ENCODE measurements around the gene RPLP1. TPM values are rescaled to one million over a fixed set of nuclear protein-coding genes. Genes with fewer than 3 reads are reported as not detected.

The RPLP1 gene
- total and polyA plus RNA-seq, 2 of the 8 experiments (the other 6 are each of a cell fraction or from before 2014, with no cell fraction given), result 2,089 to 4,387 TPM

- H3K4me2 ChIP-seq (ENCODE audit: insufficient read depth in 1 of 2, low read depth in 2 of 2, low read length in 2 of 2), result no peak overlapping the region
- H3K9ac ChIP-seq (replicated peaks in 1 of 4; ENCODE audit: extremely low read depth in 1 of 4, low read depth in 3 of 4, low read length in 3 of 4), result no peak overlapping the region
- H2BK5ac ChIP-seq (ENCODE audit: low read depth, low read length), result no peak overlapping the region
- no peak overlapping the region for H2BK12ac ChIP-seq (ENCODE audit: low read depth, low read length)
- no peak overlapping the region for H2AK5ac ChIP-seq (ENCODE audit: low read depth, low read length)
- no peak overlapping the region for H3K18ac ChIP-seq (ENCODE audit: extremely low read depth, low read length)
- H3K14ac ChIP-seq (ENCODE audit: insufficient read length), result no peak overlapping the region
- ChIA-PET POLR2A (ENCODE audit: partially characterized antibody) (interaction anchor here (1.6 kb wide), 1 partner anchor 9 kb away, joined by 8 read pairs; the partner anchor contains the start of gene KIF23), CTCF (ENCODE audit: partially characterized antibody) (interaction anchor here (0.6 to 6.8 kb wide), 5 partner anchors 11 to 372 kb away, joined by 3 to 32 read pairs (median 3); no protein-coding TSS in a partner anchor)
- TF ChIP-seq TEAD4 (IDR thresholded peaks at IDR 0.05; ENCODE audit: low read depth, low read length), result no peak
- no peak for TF ChIP-seq FOSL1 (IDR thresholded peaks at IDR 0.05; ENCODE audit: insufficient read depth, low read depth, low read length)
- TF ChIP-seq E2F6 (IDR thresholded peaks at IDR 0.05), result no peak
- no peak for TF ChIP-seq CBX8 (IDR thresholded peaks at IDR 0.05; ENCODE audit: borderline replicate concordance, low read depth, low read length)
- TF ChIP-seq NANOG (IDR thresholded peaks at IDR 0.05; ENCODE audit: insufficient read depth, low read depth, low read length, poor library complexity, severe bottlenecking), result no peak
- TF ChIP-seq ASH2L (IDR thresholded peaks at IDR 0.05; ENCODE audit: low read length), result no peak
- no peak for TF ChIP-seq SAP30 (IDR thresholded peaks at IDR 0.05; ENCODE audit: insufficient read depth, insufficient replicate concordance, low read length)
- TF ChIP-seq RXRA (IDR thresholded peaks at IDR 0.05; ENCODE audit: insufficient read depth, low read depth, low read length), result no peak
- TF ChIP-seq CHD2 (IDR thresholded peaks at IDR 0.05; ENCODE audit: low read length), result no peak
- no peak for TF ChIP-seq TBP (IDR thresholded peaks at IDR 0.05; ENCODE audit: low read depth, low read length)
- no peak for TF ChIP-seq ATF3 (IDR thresholded peaks at IDR 0.05; ENCODE audit: insufficient read depth, low read depth, low read length)
- TF ChIP-seq RAD21 (IDR thresholded peaks at IDR 0.05 in 1 of 2, conservative IDR thresholded peaks at IDR 0.05 in 1 of 2; ENCODE audit: low read depth in 2 of 2, low read length in 2 of 2), result no peak
- H3K36me3 ChIP-seq (ENCODE audit: control insufficient read depth in 2 of 4, insufficient read depth in 4 of 4, low read length in 3 of 4), result no peaks in the 10 kb centered on the region
- H4K8ac ChIP-seq (ENCODE audit: extremely low read depth, insufficient read depth, low read length), result no peak overlapping the region
- H2BK15ac ChIP-seq (ENCODE audit: low read length), result no peak overlapping the region
- H3K23ac ChIP-seq (ENCODE audit: insufficient read length), result no peak overlapping the region
- no peak overlapping the region for H3K27ac ChIP-seq (ENCODE audit: low read depth, low read length)
- no peak for FAIRE-seq
- H3K4ac ChIP-seq (replicated peaks; ENCODE audit: insufficient read length, low read depth, low read length), result no peak overlapping the region
- DNase-seq (ENCODE audit: low read depth in 1 of 2, low spot score in 2 of 2), result no peak
- no peaks in the 10 kb centered on the region for H4K20me1 ChIP-seq (replicated peaks in 1 of 2; ENCODE audit: control insufficient read depth in 1 of 2, insufficient read depth in 2 of 2, low read length in 2 of 2)
- H4K5ac ChIP-seq (ENCODE audit: insufficient read length, low read depth, low read length), result no peak overlapping the region
- H3K27me3 ChIP-seq (replicated peaks in 1 of 4; ENCODE audit: control insufficient read depth in 3 of 4, extremely low read depth in 1 of 4, insufficient read depth in 3 of 4, low read length in 3 of 4), result no peaks in the 10 kb centered on the region
- no peaks in the 10 kb centered on the region for H3K79me1 ChIP-seq (ENCODE audit: low read depth, low read length)
- H3K23me2 ChIP-seq (ENCODE audit: low read depth, low read length), result no peaks in the 10 kb centered on the region
- no peaks in the 10 kb centered on the region for H3K79me2 ChIP-seq (ENCODE audit: control insufficient read depth in 1 of 2, insufficient read depth in 2 of 2, low read length in 2 of 2)
- no peak overlapping the region for H3K4me3 ChIP-seq (ENCODE audit: extremely low read depth in 1 of 4, insufficient read depth in 2 of 4, low read depth in 3 of 4, low read length in 4 of 4)
- no peak overlapping the region for H2BK20ac ChIP-seq (ENCODE audit: low read length)
- H2AFZ ChIP-seq (ENCODE audit: low read length), result no peak overlapping the region
- no peaks in the 10 kb centered on the region for H3K9me3 ChIP-seq (ENCODE audit: insufficient read depth in 2 of 2, low read depth in 1 of 2, low read length in 1 of 2)
- no peaks in the 10 kb centered on the region for H3K4me1 ChIP-seq (replicated peaks in 1 of 4; ENCODE audit: control insufficient read depth in 3 of 4, insufficient read depth in 4 of 4, low read length in 3 of 4)
- H4K91ac ChIP-seq (replicated peaks; ENCODE audit: insufficient read length, low read length), result no peak overlapping the region
- WGBS, 2 experiments (ENCODE audit: extremely low coverage in 1 of 2, insufficient coverage in 1 of 2, insufficient read length in 1 of 2, insufficient replicate concordance in 2 of 2, low coverage in 1 of 2, low lambda C conversion rate in 2 of 2, missing lambda C conversion rate in 1 of 2), result 60% methylated on average over 3 of the region's 3 CpGs; no CpG with 5 or more reads in 1 of the 2 experiments
- no peak overlapping the region for H2BK120ac ChIP-seq (replicated peaks; ENCODE audit: low read depth, low read length)
- H3K56ac ChIP-seq (replicated peaks; ENCODE audit: insufficient read length, low read depth, low read length), result no peak overlapping the region
Observed at GRCh38 chr15:69405110-69405509, 47.5 kb upstream of the RPLP1 start.

All from H1 (cell line).